HTR-8/SVneo (cell line): ENCODE data around the gene MLF2.

Experiments used
- DNase-seq: peaks from one replicate; pipeline ENCODE4 v3.0.0; 2011; ENCODE audit warnings: low spot score, mixed read lengths; ENCODE audit not compliant: insufficient read length
- FAIRE-seq: peaks from 2 replicates; lab custom pipeline; 2011; peaks lifted over from hg19 to GRCh38; lab: Jason Lieb, UNC

Gene MLF2

GRCh38 chr12:6778574-6779550 is 25.9 kb upstream of the MLF2 start:
- FAIRE-seq, result peak; percentile 99

GRCh38 chr12:6778217-6778573 is 25.3 kb upstream of the MLF2 start:
- FAIRE-seq (no peak), DNase-seq (no peak)

More at GRCh38 chr12:6778574-6779550, 25.9 kb upstream of the MLF2 start:
- DNase-seq, result peak; percentile 94

GRCh38 chr12:6777386-6777785 is 24.4 kb upstream of the MLF2 start:
- DNase-seq, result no peak
- no peak for FAIRE-seq

- DNase-seq (no peak), FAIRE-seq (peak; percentile 57)
Measured at GRCh38 chr12:6775185-6776174, 22.5 kb upstream of the MLF2 start.

GRCh38 chr12:6774499-6775062 is 21.6 kb upstream of the MLF2 start:
- FAIRE-seq (no peak), DNase-seq (no peak)

GRCh38 chr12:6773590-6774351 is 20.8 kb upstream of the MLF2 start:
- no peak for DNase-seq
- no peak for FAIRE-seq

GRCh38 chr12:6772726-6773589 is 20.0 kb upstream of the MLF2 start:
- no peak for FAIRE-seq
- no peak for DNase-seq

- FAIRE-seq (no peak), DNase-seq (no peak)
Measured at GRCh38 chr12:6772331-6772695, 19.4 kb upstream of the MLF2 start, which contains the start of gene LAG3. Gene LAG3, plus strand, starts transcription at chr12:6772520. Its CDS starts 333 bp downstream, at chr12:6772853.

GRCh38 chr12:6771509-6772330 is 18.8 kb upstream of the MLF2 start:
- DNase-seq (no peak), FAIRE-seq (peak; percentile 52)

- no peak for DNase-seq
- FAIRE-seq, result no peak
Measured at GRCh38 chr12:6771091-6771495, 18.2 kb upstream of the MLF2 start.

- DNase-seq, result no peak
- FAIRE-seq, result no peak
Measured at GRCh38 chr12:6770600-6770999, 17.7 kb upstream of the MLF2 start.

GRCh38 chr12:6770094-6770493 is 17.2 kb upstream of the MLF2 start:
- no peak for DNase-seq
- no peak for FAIRE-seq

GRCh38 chr12:6769666-6770065 is 16.7 kb upstream of the MLF2 start:
- DNase-seq (no peak), FAIRE-seq (no peak)

GRCh38 chr12:6768990-6769389 is 16.0 kb upstream of the MLF2 start:
- DNase-seq (no peak), FAIRE-seq (no peak)

GRCh38 chr12:6768437-6768914 is 15.5 kb upstream of the MLF2 start:
- DNase-seq (no peak), FAIRE-seq (peak; percentile 73)

GRCh38 chr12:6767353-6768319 is 14.7 kb upstream of the MLF2 start:
- no peak for DNase-seq
- FAIRE-seq, result peak; percentile 94
